Right ventricle myocardium inferior (tissue), 1 donor: ENCODE measurements around the gene DDX4. TPM values are rescaled to one million over a fixed set of nuclear protein-coding genes. Genes with fewer than 3 reads are reported as not detected.
"Not testable (repeated sequence)": the region's sequence is repeated elsewhere in the genome, so short reads cannot be mapped to it uniquely, and the experiment has no call there.

ENCODE experiments used
- ATAC-seq: fragments of 200-7000 bp; cut with Tn5 transposase; one replicate; pipeline ENCODE4 v1.9.1; 2020; ENCODE audit warnings: mild to moderate bottlenecking, moderate library complexity
- DNase-seq: peaks from one replicate; pipeline ENCODE4 v3.0.0; 2021; ENCODE audit errors: missing footprints
- intact Hi-C: fragments of 100-400 bp; cut with DNase I; formaldehyde crosslinking; loops from one replicate; pipeline ENCODE4 v1.11.0; 2022
- long read RNA-seq: library from polyadenylated mRNA; unstranded; transcript quantifications from one replicate; pipeline ENCODE4 v2.0.0, GENCODE V29; 2021
- total RNA-seq: library from RNA; stranded (reverse); fragmentation: NEBNext Ultra II Directional; extraction: Animal tissue kit (Norgen Biotek cat#: 25700); gene quantifications from one replicate; pipeline ENCODE4 v1.2.1, GENCODE V29; 2021
- donor health status: DM: no; HTN: yes; CAD: no; lungs with severe emphysema.

The DDX4 gene
- total RNA-seq = not detected
- long read RNA-seq = 0 reads

DNA sequence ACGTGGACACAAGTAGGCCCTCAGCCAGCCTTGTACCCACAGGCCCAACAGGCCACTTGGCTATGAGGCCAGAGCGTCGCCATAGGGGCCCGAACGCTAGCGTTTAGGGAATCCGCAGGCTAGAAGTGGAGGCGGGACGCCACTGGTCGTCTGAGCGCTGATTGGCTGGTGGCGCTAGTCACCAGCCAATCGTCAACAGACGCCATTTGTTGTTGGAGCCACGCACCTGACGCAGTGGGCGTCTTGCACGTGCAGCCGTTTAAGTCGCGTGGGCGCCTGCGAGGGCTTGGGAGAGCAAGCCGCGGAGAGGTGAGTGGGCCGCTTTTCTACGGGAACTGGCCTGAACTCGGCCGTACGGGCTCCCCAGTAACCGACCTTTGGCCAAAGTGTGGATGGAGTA is at the start of gene DDX4:
Gene DDX4, plus strand, starts transcription at position 269 of the 400 bp plus-strand sequence. CDS start 903 bp downstream, outside the sequence.
- ATAC-seq = no peak
- intact Hi-C loops = no loop called here
- DNase-seq = no peak

DNA sequence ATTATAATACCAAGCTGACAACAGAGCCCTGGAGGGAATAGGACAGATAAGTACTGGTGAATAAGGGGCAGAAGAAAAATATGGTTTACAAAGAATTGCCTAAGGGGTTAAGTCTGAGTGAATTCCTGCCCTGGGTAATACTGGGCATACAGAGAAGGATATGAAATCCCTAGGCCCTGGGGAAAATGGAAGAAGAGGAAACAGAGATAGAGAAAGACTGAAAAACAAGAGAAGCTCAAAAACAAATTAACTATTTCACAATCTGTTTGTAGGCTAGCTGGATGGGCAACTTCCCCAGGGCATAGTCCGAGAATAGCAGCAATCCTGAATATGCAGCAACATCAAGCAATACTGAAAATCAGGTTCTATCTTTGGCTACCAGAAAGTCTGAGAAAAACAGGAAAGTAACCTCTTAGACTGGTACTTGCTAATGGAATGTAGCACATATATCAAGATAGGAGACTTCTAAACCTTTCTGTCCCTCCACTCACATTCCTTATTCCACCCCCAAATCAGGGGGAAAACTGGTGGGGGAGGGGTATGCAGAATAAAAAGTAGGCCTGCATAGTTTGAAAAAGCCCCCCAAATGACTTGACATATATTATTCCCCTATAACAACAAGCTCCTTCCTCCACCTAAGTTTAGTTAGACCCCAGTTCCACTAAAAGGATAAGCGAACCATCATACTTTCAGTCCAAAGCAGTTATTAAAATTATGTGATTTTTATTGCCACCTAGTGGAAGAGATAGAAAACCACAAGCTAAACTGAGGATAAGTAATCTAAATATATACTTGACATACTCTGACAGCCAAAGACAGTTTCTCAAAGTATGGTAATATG is 46.4 kb upstream of the DDX4 start:
- intact Hi-C loops = loop anchor here (1.0 to 5.0 kb wide), 4 partner anchors 91 to 349 kb away; partner anchors contain the start of gene PLPP1
- peak; percentile 73 for ATAC-seq

DNA sequence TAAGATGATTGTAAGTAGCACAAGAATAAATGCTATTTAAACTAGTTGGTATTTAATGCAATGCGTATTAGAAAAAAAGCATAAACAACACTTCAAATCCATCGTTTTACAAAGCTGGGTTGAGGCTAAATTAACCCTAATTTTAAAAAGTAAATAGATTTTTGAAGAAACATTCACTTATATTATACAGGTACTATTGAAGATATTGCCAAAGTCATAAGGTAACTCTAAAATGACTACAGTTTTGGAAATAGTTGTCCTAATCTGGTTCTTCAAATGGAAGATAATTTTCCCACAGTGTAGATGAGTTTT is 45.8 kb upstream of the DDX4 start:
- DNase-seq = no peak
- intact Hi-C loops = loop anchor here (1.0 to 5.0 kb wide), 3 partner anchors 160 to 349 kb away; partner anchors contain the start of gene PLPP1
- ATAC-seq = no peak

More for the DNA sequence above, 46.4 kb upstream of the DDX4 start:
- DNase-seq = no peak

DNA sequence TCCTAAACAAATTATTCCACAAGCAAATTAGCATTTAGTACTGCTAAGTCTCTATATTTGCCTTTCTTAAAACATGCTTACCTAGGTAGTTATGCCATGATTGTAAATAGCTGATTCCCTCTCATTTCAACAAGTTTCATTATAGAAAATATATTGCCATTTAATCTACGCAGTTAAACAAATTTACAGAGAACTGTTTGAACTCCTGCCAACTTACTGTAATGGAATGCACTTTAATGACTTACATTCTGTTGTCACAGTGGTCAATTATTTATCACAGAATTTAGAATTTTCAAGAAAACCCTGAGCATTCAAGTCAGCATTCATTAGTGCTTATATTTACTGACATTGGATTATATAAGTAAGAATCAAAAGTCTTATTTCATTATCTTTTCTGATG is 45.4 kb upstream of the DDX4 start:
- DNase-seq = no peak

DNA sequence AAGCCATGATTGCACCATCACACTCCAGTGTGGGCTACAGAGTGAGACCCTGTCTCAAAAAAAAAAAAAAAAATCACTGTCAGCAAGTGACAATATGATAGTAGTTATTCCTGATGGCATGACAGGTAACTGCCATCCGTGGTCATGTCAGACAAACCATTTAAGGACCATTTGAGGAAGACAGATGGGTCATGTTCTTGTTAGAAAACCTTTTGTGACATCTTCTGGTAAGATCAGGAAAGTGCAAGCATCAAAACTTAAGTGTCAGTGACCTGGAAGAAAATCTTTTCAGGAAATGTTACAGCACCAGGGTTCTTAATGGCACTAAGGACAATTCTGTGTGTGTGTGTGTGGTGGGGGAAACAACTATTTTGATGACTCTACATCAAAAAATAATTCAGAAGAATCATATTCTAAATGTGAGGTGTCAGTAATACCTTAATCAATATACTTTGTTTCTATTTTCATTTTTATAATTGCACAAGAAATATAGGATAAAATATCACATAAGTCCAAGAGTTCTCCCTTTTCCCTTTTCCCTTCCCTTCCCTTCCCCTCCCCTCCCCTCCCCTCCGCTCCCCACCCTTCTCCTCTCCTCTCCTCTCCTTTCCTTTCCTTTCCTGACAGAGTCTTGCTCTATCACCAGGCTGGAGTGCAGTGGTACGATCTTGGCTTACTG is 43.6 kb upstream of the DDX4 start:
- no peak for ATAC-seq
- DNase-seq = no peak
- intact Hi-C loops = loop anchor here (5.0 kb wide), 1 partner anchor 162 kb away; the partner anchor contains the start of gene PLPP1

More for the DNA sequence above, 45.4 kb upstream of the DDX4 start:
- intact Hi-C loops = loop anchor here (1.0 to 5.0 kb wide), 3 partner anchors 160 to 350 kb away; partner anchors contain the start of gene PLPP1
- ATAC-seq = no peak

DNA sequence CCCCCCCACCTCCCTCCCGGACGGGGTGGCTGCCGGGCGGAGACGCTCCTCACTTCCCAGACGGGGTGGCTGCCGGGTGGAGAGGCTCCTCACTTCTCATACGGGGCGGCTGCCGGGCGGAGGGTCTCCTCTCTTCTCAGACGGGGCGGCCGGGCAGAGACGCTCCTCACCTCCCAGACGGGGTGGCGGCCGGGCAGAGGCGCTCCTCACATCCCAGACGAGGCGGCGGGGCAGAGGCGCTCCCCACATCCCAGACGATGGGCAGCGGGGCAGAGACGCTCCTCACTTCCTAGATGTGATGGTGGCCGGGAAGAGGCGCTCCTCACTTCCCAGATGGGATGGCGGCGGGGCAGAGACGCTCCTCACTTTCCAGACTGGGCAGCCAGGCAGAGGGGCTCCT is 41.2 kb upstream of the DDX4 start:
- intact Hi-C loops, ATAC-seq, DNase-seq: not testable (repeated sequence)

DNA sequence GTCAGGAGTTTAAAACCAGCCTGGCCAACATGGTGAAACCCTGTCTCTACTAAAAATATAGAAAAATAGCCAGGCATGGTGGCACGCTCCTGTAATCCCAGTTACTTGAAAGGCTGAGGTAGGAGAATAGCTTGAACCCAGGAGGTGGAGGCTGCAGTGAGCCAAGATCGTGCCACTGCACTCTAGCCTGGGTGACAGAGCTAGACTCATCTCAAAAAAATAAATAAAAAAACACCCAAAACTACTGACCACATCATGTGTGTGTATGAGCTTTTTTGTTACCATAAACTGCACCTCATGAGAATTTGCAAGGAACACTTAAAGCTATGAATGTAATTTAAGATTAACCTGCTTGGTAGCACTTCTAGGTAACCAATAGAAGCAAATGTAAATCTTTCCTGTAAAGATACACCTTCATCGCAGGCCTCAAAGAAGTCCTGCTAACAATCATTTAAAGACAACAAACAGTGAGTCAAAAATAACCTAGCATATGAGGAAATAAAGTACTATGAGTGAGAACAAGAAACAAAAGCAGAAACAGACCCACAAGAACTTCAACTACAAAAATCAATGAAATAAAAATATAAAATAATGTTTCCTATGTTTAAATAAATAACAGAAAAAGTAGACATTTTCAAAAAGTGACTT is 38.7 kb upstream of the DDX4 start:
- DNase-seq (no peak), ATAC-seq (no peak)
- intact Hi-C loops = no loop called here

DNA sequence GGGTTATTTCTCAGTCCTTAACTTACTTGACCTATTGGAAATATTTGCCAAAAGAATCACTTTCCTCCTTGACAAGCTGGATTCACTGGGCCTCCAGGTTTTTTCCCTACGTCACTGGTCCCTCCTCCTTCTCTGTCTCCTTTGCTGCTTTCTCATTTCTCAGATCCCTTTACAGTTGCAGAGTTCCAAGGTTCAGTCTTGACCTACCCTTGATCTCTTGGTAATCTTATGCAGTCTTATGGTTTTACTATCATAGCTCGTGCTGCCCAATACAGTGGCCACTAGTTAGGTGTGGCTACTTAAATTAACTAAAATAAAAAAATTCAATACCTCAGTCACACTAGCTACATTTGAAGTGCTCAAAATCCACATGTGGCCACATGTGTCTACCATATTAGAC is 37.1 kb upstream of the DDX4 start:
- intact Hi-C loops = no loop called here
- ATAC-seq = no peak
- DNase-seq = no peak

DNA sequence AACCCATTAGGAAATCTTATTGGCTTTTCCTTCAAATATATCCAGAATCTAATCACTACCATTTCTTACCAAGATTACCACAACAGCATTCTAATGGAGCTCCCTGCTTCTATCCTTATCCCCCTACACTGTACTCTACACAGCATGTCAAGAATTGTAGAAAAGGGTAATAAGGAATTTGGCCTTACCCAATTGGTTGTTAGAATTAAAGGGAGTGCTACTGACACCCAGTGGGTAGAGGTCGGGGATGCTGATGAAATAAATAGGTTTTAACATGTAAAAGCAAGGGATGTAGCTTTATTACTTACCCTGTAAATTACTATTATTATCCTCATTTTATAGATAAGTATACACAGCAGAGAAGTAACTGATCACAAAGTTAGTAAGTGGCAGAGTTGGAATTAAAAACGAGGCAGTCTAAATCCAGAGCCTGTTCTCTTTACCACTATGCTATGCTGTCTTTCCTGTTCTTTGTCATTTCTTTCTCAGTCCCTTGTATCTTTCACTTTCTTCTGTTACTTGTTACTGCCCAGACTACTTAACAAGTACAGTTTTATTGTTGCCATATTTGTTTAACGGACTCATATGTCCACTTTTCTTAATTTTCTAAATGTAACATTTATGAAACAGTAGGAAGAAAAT is 36.3 kb upstream of the DDX4 start:
- ATAC-seq (no peak), DNase-seq (no peak)
- intact Hi-C loops = no loop called here

DNA sequence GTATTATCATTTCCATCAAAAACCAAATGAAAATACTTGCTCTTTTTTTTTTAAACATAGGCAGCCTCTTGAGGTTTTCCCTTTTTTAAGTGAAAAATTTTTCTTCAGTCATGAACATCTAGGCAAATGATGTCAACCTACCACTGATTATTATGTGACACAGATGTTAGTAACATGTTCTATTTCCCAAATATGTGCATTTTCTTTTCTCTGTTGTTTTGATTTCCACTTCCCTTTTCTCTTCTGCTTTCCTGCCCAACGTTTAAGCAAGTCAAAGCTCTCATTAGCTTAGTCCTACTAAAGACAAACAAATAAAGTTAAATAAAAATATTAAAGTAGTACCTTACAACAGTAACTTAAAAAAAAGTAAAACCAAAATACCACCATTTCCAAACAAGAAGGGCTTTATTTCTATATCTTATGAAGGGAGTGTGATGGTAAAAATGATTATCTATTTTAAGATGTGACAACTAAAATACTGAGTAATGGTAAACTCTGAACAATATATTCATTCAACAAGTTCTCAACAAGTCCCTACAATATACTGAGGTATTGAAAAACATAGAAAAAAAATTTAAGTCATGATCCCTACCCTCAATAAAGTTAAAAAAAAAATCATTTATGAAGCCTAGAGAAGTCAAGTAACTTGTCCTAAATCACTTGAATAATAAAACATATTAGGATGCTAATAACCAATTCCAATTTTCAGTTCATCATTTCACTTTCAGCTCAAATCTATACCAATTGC is 35.1 kb upstream of the DDX4 start:
- intact Hi-C loops = no loop called here
- no peak for ATAC-seq

DNA sequence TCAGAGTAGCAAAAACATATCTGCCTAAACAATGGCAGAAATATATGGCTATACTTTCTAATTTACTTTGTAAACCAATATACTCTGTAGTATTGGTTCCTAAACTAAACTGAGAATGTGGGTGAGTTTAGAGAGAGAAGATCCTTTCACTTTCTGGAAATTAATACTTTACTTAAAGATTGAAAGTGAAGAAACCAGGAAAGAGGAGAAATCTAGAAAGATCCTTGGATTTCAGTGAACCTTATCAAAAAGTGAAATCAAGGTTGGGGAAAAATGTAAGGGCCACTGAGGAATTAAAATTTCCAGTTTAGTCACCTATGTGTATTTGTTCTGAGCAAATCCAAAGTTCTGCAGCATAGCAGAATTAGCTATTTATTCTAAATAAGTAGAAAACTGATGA is 31.6 kb upstream of the DDX4 start:
- ATAC-seq (no peak), DNase-seq (no peak)
- intact Hi-C loops = no loop called here

More for the DNA sequence above, 35.1 kb upstream of the DDX4 start:
- no peak for DNase-seq

DNA sequence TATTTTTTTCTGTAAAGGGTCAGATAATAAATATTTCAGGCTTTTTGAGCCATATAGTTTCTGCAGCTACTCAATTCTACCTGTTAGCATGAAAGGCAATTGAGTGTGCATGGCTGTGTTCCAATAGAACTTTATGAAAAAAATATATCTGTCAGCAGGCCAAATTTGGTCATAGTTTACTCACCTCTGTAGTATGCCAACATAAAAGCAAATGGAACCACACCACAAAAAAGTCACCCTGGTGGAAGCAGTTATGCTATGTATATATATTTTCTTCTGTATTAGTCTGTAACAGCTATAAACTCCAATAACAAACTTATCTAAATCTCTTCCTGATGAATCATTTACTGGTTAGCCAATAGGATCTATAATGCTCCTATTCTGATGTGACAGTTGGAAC is 29.1 kb upstream of the DDX4 start:
- ATAC-seq (no peak), DNase-seq (no peak)
- intact Hi-C loops = no loop called here

DNA sequence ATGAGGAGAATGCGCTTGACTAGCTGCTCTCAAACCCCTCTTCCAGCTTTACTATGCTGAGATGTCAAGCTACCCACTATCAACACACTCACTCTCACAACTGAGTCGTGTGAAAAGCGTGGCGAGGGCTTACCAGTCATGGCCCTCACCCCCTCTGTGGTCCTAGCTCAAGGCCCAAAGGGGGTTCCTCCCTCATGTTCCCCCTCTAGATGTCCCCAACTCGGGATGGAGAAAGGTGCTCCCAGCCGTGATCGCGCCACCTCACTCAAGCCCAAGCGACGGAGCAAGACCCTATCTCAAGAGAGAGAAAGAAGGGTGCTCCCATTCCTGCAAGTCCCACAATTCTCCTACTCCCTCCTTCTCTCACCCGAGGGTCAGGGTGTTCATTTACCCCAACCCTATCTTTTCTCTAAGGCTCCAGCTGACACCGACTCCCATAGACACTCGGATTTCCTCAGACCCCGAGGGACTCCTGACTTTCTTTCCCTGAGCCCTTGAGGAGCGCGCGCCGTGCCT is 26.3 kb upstream of the DDX4 start:
- no peak for DNase-seq
- intact Hi-C loops = loop anchor here (5.0 kb wide), 2 partner anchors 281 to 486 kb away; partner anchors contain the start of gene IL6ST
- ATAC-seq = no peak

DNA sequence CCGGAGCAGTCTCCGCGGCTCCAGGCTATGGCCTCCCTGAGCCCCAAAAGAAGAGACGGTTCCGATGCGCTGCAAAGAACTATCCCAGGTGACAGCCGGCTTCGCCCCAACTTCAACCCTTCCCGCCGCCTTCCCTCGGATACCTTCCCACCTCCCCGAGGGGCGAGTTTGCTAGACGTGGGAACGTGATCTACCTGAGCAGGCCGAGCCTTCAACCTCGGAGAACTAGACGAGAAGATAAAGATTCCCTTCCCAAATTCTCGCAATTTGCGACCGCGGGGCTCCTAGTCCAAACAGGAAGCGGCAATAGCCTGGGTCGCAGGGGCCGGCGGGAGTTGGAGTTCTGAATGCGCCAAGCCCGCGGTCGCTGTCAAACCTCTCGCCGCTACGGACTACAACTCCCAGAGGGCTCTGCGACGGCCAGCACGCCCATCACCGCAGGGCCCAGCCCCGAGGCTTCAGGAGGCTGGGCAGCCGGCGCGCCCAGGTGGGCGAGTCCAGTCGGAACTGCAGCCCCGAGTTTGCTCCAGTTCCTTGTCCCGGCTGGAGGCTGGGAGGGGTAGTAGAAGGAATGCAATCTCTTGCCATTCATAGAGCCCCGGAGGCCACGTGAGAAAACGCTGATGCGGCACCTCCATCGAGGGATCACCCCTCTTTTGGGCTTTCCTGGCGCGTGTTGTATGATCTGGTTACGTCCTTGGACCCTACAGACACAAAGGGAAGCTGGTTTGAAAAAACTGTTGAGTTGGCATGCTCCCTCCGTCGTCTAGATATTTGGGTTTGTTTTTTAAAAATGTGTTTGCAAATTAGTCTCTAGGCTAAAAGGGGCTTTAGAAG is 25.6 kb upstream of the DDX4 start, which contains the start of gene SLC38A9:
Gene SLC38A9, minus strand, starts transcription at position 302 of the 837 bp plus-strand sequence. CDS start 14,366 bp downstream, outside the sequence.
- ATAC-seq (peak; percentile 100), DNase-seq (peak; percentile 98)
- intact Hi-C loops = loop anchor here (5.0 kb wide), 2 partner anchors 280 to 485 kb away; partner anchors contain the start of gene IL6ST

DNA sequence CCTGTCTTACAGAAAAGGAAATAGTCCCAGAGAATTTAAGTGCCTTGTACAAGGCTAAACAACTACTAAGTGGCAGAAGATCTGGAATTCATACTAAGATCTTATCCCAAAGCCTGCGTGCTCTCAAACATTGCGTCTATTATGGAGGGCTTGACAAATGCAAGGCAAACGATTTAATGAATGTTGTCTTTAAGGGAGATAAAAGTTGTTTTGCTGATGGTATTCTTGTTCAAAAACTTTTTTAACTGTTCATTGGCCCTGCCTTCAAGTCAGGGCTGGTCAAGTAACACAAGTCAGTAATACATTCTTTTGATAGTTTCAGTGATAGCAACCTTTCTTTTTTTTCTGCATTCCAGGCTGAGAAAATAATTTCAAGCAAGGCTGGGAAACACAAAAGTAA is 24.0 kb upstream of the DDX4 start:
- no peak for ATAC-seq
- intact Hi-C loops = loop anchor here (5.0 kb wide), 2 partner anchors 278 to 483 kb away; partner anchors contain the start of gene IL6ST
- no peak for DNase-seq

DNA sequence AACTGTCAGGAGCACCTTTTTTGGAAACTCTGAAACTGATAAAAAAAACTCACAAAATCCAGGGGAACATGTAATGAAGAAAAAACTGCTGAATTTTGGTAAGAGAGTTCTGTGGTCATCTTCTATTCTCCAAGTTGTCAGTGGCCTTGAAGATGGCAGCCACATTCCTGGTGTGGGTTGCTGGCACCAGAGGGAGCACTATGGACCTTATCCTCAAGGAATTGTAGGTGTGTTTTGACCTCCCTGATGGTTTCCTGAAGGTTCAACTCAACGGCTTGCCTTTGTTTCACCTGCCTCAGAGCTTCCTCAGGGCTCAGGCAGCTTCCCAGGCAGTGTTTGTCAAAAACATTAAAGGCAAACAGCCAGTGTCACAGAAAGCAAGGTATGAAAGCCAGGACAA is 23.5 kb upstream of the DDX4 start:
- DNase-seq = no peak
- no peak for ATAC-seq
- intact Hi-C loops = loop anchor here (5.0 kb wide), 2 partner anchors 278 to 483 kb away; partner anchors contain the start of gene IL6ST

DNA sequence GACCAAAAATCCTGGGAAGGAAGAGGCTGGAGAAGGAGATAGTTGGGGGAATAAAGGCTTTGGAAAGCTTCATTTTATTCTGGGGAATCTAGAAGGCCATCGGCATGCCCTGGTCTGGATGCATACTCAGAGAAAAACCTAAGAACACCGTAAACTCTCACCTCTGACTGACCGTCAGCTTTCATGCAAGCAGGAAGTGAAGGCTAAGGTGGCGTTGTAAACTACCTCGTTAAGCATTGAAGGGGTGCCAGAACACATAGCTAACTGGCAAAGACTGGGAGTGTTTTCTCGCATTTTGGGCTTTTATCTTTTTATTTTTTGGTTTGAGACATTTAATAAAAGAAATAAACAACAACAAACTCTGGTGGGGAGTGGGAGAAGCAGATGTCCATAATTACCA is 23.1 kb upstream of the DDX4 start:
- no peak for DNase-seq
- no peak for ATAC-seq
- intact Hi-C loops = loop anchor here (5.0 kb wide), 2 partner anchors 278 to 483 kb away; partner anchors contain the start of gene IL6ST
